OCI-LY7 (cell line): ENCODE measurements around the gene SH3RF1. TPM values are rescaled to one million over a fixed set of nuclear protein-coding genes. Genes with fewer than 3 reads are reported as not detected.

ENCODE experiments used
- BruUV-seq: library from RNA; stranded (reverse); fragments of 400-500 nt; replicated peaks from 2 replicates; lab custom pipeline; 2021; lab: Mats Ljungman, UMichigan
- CTCF ChIA-PET: fragments of 300-600 bp; sonication (Branson Sonifier 250); formaldehyde crosslinking; loops from one replicate; lab custom pipeline; 2022; ENCODE audit warnings: antibody characterized with exemption; ENCODE audit not compliant: unreplicated experiment; lab: Charles Lee
- POLR2A ChIA-PET: fragments of 300-600 bp; sonication (Branson Sonifier 250); formaldehyde crosslinking; loops from one replicate; lab custom pipeline; 2022; ENCODE audit warnings: antibody characterized with exemption; lab: Charles Lee
- DNase-seq: peaks from one replicate; pipeline ENCODE4 v3.0.0-alpha.2; 2015; ENCODE audit warnings: low spot score
- H2AFZ ChIP-seq: fragments of 200-600 bp; sonication (generic), shearing (Covaris generic); 2 replicates; pipeline ENCODE4 v1.6.1; 2014; ENCODE audit warnings: mild to moderate bottlenecking, antibody characterized with exemption, low read length, moderate library complexity
- H3K27ac ChIP-seq: fragments of 200-600 bp; sonication (generic); 2 replicates; pipeline ENCODE4 v1.5.1; 2014; ENCODE audit warnings: mixed run types, low read depth, mild to moderate bottlenecking, moderate library complexity, low read length, inconsistent platforms; ENCODE audit not compliant: poor library complexity, severe bottlenecking
- H3K36me3 ChIP-seq: fragments of 200-600 bp; sonication (generic); 2 replicates; pipeline ENCODE4 v1.6.1; 2014; ENCODE audit warnings: mild to moderate bottlenecking, antibody characterized with exemption, low read length, moderate library complexity, mixed read lengths; ENCODE audit not compliant: insufficient read depth
- H3K4me1 ChIP-seq: fragments of 200-600 bp; sonication (generic); 2 replicates; pipeline ENCODE4 v1.5.1; 2014; ENCODE audit warnings: mild to moderate bottlenecking, low read length; ENCODE audit not compliant: insufficient read depth, poor library complexity, severe bottlenecking
- H3K4me2 ChIP-seq: fragments of 200-600 bp; sonication (generic); 2 replicates; pipeline ENCODE4 v1.6.1; 2014; ENCODE audit warnings: mild to moderate bottlenecking, low read length
- H3K4me3 ChIP-seq: fragments of 200-600 bp; sonication (generic); 2 replicates; pipeline ENCODE4 v1.5.1; 2014; ENCODE audit warnings: mild to moderate bottlenecking, low read depth, low read length; ENCODE audit not compliant: poor library complexity, severe bottlenecking
- H3K79me2 ChIP-seq: fragments of 200-600 bp; sonication (generic); 2 replicates; pipeline ENCODE4 v1.6.1; 2016; ENCODE audit warnings: low read depth, mild to moderate bottlenecking, low read length, moderate library complexity, mixed read lengths; ENCODE audit not compliant: insufficient read depth
- H3K9me2 ChIP-seq: fragments of 200-600 bp; sonication (generic); 2 replicates; pipeline ENCODE4 v1.6.1; 2016; ENCODE audit warnings: mild to moderate bottlenecking, low read length, mixed read lengths; ENCODE audit not compliant: insufficient read depth
- H3K9me3 ChIP-seq: fragments of 200-600 bp; sonication (generic); 2 replicates; pipeline ENCODE4 v1.6.1; 2014; ENCODE audit warnings: mild to moderate bottlenecking, mixed run types, low read length, mixed read lengths
- H4K20me1 ChIP-seq: fragments of 200-600 bp; sonication (generic); 2 replicates; pipeline ENCODE4 v1.6.1; 2014; ENCODE audit warnings: mild to moderate bottlenecking, antibody characterized with exemption, low read length, moderate library complexity, mixed read lengths; ENCODE audit not compliant: insufficient read depth
- EZH2phosphoT487 ChIP-seq: fragments of 200-600 bp; sonication (generic); IDR thresholded peaks from 2 replicates; pipeline ENCODE4 v1.6.1; 2018; ENCODE audit warnings: low read depth, borderline replicate concordance, mild to moderate bottlenecking, mixed run types, antibody characterized with exemption, low read length, moderate library complexity, mixed read lengths
- intact Hi-C: fragments of 100-400 bp; cut with micrococcal nuclease; formaldehyde crosslinking; loops from one replicate; pipeline ENCODE4 v1.10.0; 2022; ENCODE audit not compliant: unreplicated experiment
- total RNA-seq, 2 experiments: library from RNA; depleted of rRNA in 1 of 2; stranded (reverse); fragments of >200 nt in 1 of 2; shearing (Covaris generic) in 1 of 2; gene quantifications; 2 replicates each; pipeline ENCODE4 v1.2.3, GENCODE V29; 2014 to 2022
- TF ChIP-seq, protein P1 (sequence below): fragments of 200-600 bp; sonication (generic); conservative IDR thresholded peaks from 2 replicates; pipeline ENCODE4 v1.5.1; 2014; ENCODE audit warnings: mild to moderate bottlenecking, antibody characterized with exemption, low read length, moderate library complexity, mixed read lengths

Gene SH3RF1
- total RNA-seq, 2 experiments from 2014 or later, result not detected

DNA sequence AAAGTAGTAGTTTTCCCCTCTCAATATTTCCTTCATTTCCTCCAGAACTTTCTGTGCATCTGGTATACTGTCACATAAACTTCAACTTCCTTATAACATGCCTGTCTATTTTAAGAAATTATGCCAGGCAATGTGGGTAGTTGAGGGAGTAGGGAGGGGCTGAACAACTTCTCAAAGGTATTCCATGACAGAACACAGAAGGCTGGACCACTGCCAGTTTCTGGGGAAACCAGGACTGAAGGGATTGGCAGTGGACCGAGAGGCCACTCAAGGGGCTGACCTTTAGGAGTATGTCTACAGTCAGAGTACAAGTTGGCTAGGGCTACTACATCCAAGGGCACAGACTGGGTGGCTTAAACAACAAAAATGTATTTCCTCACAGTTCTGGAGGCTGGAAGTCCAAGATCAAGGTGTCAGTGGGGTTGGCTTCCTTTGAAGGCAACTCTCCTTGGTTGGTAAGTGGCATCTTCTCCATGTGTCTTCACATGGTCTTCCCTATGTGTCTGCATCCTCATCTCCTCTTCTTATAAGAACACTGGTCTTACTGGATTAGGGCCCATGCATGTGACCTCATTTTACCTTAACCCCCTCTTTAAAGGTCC, 6.9 kb downstream of the SH3RF1 start:
- POLR2A ChIA-PET, result no interaction called here
- H3K4me2 ChIP-seq, result no peak overlapping the region
- H3K27ac ChIP-seq, result no peak overlapping the region
- no peaks in the 10 kb centered on the region for H3K4me1 ChIP-seq
- no peaks in the 10 kb centered on the region for H3K79me2 ChIP-seq
- intact Hi-C loops, result no loop called here
- H3K4me3 ChIP-seq, result no peak overlapping the region
- CTCF ChIA-PET, result no interaction called here
- BruUV-seq, result no TSS peak
- TF ChIP-seq EZH2phosphoT487, result no peak
- TF ChIP-seq, protein P1, sequence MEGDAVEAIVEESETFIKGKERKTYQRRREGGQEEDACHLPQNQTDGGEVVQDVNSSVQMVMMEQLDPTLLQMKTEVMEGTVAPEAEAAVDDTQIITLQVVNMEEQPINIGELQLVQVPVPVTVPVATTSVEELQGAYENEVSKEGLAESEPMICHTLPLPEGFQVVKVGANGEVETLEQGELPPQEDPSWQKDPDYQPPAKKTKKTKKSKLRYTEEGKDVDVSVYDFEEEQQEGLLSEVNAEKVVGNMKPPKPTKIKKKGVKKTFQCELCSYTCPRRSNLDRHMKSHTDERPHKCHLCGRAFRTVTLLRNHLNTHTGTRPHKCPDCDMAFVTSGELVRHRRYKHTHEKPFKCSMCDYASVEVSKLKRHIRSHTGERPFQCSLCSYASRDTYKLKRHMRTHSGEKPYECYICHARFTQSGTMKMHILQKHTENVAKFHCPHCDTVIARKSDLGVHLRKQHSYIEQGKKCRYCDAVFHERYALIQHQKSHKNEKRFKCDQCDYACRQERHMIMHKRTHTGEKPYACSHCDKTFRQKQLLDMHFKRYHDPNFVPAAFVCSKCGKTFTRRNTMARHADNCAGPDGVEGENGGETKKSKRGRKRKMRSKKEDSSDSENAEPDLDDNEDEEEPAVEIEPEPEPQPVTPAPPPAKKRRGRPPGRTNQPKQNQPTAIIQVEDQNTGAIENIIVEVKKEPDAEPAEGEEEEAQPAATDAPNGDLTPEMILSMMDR, result no peak
- H4K20me1 ChIP-seq, result no peaks in the 10 kb centered on the region
- no peaks in the 10 kb centered on the region for H3K9me2 ChIP-seq
- H3K36me3 ChIP-seq, result no peaks in the 10 kb centered on the region
- DNase-seq, result no peak
- no peaks in the 10 kb centered on the region for H3K9me3 ChIP-seq
- no peak overlapping the region for H2AFZ ChIP-seq

DNA sequence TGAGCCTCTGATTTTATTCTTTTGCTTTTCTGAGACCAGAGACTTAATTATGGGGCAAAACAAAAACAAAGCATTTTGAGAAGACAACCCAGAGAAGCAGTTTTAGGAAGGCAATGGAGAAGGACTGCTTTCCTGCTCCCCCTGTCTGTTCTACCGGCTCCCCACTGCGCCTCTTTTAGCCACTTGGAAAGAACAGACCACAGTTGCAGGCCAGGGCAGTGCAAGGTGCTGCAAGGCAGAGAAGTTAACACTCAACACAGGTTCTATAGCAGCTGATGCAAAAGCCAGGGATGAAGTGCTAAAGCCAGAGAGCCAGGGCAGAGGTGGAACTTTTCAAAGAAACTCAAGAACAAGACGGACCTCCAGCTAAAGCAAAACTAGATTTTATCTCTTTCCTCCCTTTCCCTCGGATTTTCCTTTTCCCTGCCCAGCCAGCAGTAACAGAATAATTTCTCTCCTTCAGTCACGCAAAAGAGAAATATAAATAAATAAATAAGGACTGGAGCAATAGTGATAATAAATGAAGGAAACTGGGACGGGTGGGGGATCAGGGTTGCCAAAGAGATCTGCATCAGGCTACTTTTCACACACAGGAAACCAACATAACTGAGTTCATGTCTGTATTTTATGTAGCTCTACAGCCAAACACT, 10.4 kb downstream of the SH3RF1 start:
- Histone ChIP-seq H3K4me2 (no peak overlapping the region), H2AFZ (no peak overlapping the region), H3K9me3 (no peaks in the 10 kb centered on the region), H4K20me1 (no peaks in the 10 kb centered on the region), H3K9me2 (no peaks in the 10 kb centered on the region), H3K4me1 (no peaks in the 10 kb centered on the region), H3K79me2 (no peaks in the 10 kb centered on the region), H3K4me3 (no peak overlapping the region), H3K27ac (no peak overlapping the region), H3K36me3 (no peaks in the 10 kb centered on the region)
- ChIA-PET CTCF (no interaction called here), POLR2A (interaction anchor here (0.6 to 1.0 kb wide), 3 partner anchors 16 to 166 kb away, joined by 3 read pairs; no protein-coding TSS in a partner anchor)
- DNase-seq, result no peak
- TF ChIP-seq EZH2phosphoT487, result no peak
- TF ChIP-seq, protein P1, result no peak
- intact Hi-C loops, result no loop called here
- no TSS peak for BruUV-seq

DNA sequence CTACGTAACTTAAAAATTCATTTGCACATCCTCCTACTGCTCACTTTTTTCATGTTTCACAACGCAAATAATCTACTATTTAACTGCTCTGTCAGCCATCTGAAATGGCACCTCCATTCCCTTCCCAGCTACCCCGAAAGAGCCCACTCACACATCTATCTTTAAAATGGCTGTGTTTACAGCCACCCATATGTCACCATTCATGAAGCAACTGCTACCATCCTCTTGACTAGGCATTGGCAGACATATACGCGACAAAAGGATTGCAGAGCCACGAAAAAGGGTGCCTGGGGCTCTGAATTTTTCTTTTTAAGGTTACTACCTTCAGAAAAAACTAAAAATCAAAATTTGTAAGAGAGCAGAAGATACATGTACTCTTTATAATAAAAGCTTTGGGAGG, 11.5 kb downstream of the SH3RF1 start:
- intact Hi-C loops, result no loop called here
- DNase-seq, result no peak
- Histone ChIP-seq H4K20me1 (no peaks in the 10 kb centered on the region), H3K36me3 (no peaks in the 10 kb centered on the region), H3K9me2 (no peaks in the 10 kb centered on the region), H3K9me3 (no peaks in the 10 kb centered on the region), H3K4me2 (no peak overlapping the region), H3K27ac (no peak overlapping the region), H2AFZ (no peak overlapping the region), H3K4me3 (no peak overlapping the region), H3K4me1 (no peaks in the 10 kb centered on the region), H3K79me2 (no peaks in the 10 kb centered on the region)
- no TSS peak for BruUV-seq
- POLR2A ChIA-PET, result interaction anchor here (0.6 to 0.8 kb wide), 4 partner anchors 28 to 655 kb away, joined by 3 to 5 read pairs (median 4); no protein-coding TSS in a partner anchor
- TF ChIP-seq EZH2phosphoT487, result no peak
- CTCF ChIA-PET, result no interaction called here
